LNCAP (cell line): Measurements from ENCODE around the gene OR6K2.

Experiments used
- CTCF ChIP-seq: fragments of 450-650 bp; IDR thresholded peaks from 2 replicates; pipeline ENCODE4 v1.5.1; 2017; ENCODE audit warnings: mild to moderate bottlenecking

OR6K2 gene

GRCh38 chr1:158652721-158653334, 47.6 kb downstream of the OR6K2 start:
- TF ChIP-seq CTCF, result no peak
